Lower lobe of right lung (tissue), 2 donors: ENCODE data around the gene ZFAND2B. TPM values are rescaled to one million over a fixed set of nuclear protein-coding genes. Genes with fewer than 3 reads are reported as not detected.
A peak's percentile ranks its signal among the peaks of the same experiment; 100 is the strongest.

Experiments
- ATAC-seq, 2 donors: fragments of 200-7000 bp; cut with Tn5 transposase; one replicate each; pipeline ENCODE4 v1.9.1; 2020 to 2022; ENCODE audit warnings: mild to moderate bottlenecking in 2 of 2, moderate library complexity in 2 of 2
- DNase-seq: peaks from one replicate; pipeline ENCODE4 v3.0.0-alpha.2; 2020
- H3K27ac ChIP-seq: fragments of 200-600 bp; one replicate; pipeline ENCODE4 v1.8.0; 2022
- H3K27me3 ChIP-seq: fragments of 200-600 bp; one replicate; pipeline ENCODE4 v1.8.0; 2022; ENCODE audit warnings: low read depth
- H3K36me3 ChIP-seq: fragments of 200-600 bp; one replicate; pipeline ENCODE4 v1.8.0; 2022; ENCODE audit warnings: mild to moderate bottlenecking
- H3K4me1 ChIP-seq: fragments of 200-600 bp; one replicate; pipeline ENCODE4 v1.8.0; 2022
- H3K4me3 ChIP-seq: fragments of 200-600 bp; one replicate; pipeline ENCODE4 v1.8.0; 2022; ENCODE audit warnings: mild to moderate bottlenecking
- H3K9me3 ChIP-seq: fragments of 200-600 bp; one replicate; pipeline ENCODE4 v1.8.0; 2022
- CTCF ChIP-seq: fragments of 200-600 bp; IDR thresholded peaks from one replicate; pipeline ENCODE4 v1.8.0; 2022; ENCODE audit warnings: antibody characterized with exemption, mild to moderate bottlenecking
- intact Hi-C: fragments of 100-400 bp; cut with DNase I; formaldehyde crosslinking; loops from one replicate; pipeline ENCODE4 v1.11.0; 2022
- total RNA-seq: library from RNA; stranded (reverse); fragmentation: NEBNext Ultra II Directional; extraction: Animal tissue kit (Norgen Biotek cat#: 25700); gene quantifications from one replicate; pipeline ENCODE4 v1.2.1, GENCODE V29; 2021
- donor health status: DM: no; HTN: yes; CAD: no; lungs with severe emphysema.

The ZFAND2B gene
- total RNA-seq, 1 donor from 2014 or later = 32.6 TPM

GRCh38 chr2:219180961-219181360, 25.6 kb upstream of the ZFAND2B start:
- no peaks in the 10 kb centered on the region for H3K27me3 ChIP-seq
- no peak for TF ChIP-seq CTCF
- intact Hi-C loops = no loop called here
- peaks cover 63% of the 10 kb centered on the region for H3K36me3 ChIP-seq
- no peak overlapping the region for H3K4me3 ChIP-seq
- ATAC-seq (no peak), DNase-seq (no peak)
- H3K9me3 ChIP-seq = no peaks in the 10 kb centered on the region
- H3K27ac ChIP-seq = no peak overlapping the region
- peaks cover 17% of the 10 kb centered on the region for H3K4me1 ChIP-seq

- no peak for ATAC-seq
- TF ChIP-seq CTCF = no peak
- no peaks in the 10 kb centered on the region for H3K9me3 ChIP-seq
- intact Hi-C loops = no loop called here
- DNase-seq = no peak
- peaks cover 65% of the 10 kb centered on the region for H3K36me3 ChIP-seq
- H3K4me3 ChIP-seq = no peak overlapping the region
- H3K27ac ChIP-seq = no peak overlapping the region
- H3K4me1 ChIP-seq = peaks cover 13% of the 10 kb centered on the region
- H3K27me3 ChIP-seq = no peaks in the 10 kb centered on the region
Measured at GRCh38 chr2:219181531-219181930, 25.1 kb upstream of the ZFAND2B start.

GRCh38 chr2:219182331-219183150, 24.0 kb upstream of the ZFAND2B start:
- no peaks in the 10 kb centered on the region for H3K9me3 ChIP-seq
- DNase-seq (peak; percentile 57), ATAC-seq (no peak)
- H3K4me3 ChIP-seq = no peak overlapping the region
- no peak for TF ChIP-seq CTCF
- H3K4me1 ChIP-seq = peaks cover 13% of the 10 kb centered on the region
- H3K27ac ChIP-seq = no peak overlapping the region
- intact Hi-C loops = no loop called here
- no peaks in the 10 kb centered on the region for H3K27me3 ChIP-seq
- H3K36me3 ChIP-seq = peaks cover 65% of the 10 kb centered on the region

- H3K36me3 ChIP-seq = peaks cover 65% of the 10 kb centered on the region
- no peak for TF ChIP-seq CTCF
- peaks cover 13% of the 10 kb centered on the region for H3K4me1 ChIP-seq
- no peak for DNase-seq
- no peak overlapping the region for H3K27ac ChIP-seq
- ATAC-seq = no peak
- intact Hi-C loops = no loop called here
- no peaks in the 10 kb centered on the region for H3K27me3 ChIP-seq
- H3K9me3 ChIP-seq = no peaks in the 10 kb centered on the region
- H3K4me3 ChIP-seq = no peak overlapping the region
Measured at GRCh38 chr2:219183151-219183772, 23.3 kb upstream of the ZFAND2B start.

GRCh38 chr2:219184121-219184520, 22.5 kb upstream of the ZFAND2B start:
- Histone ChIP-seq H3K4me3 (no peak overlapping the region), H3K27ac (no peak overlapping the region), H3K9me3 (no peaks in the 10 kb centered on the region), H3K4me1 (peaks cover 7% of the 10 kb centered on the region), H3K36me3 (peaks cover 65% of the 10 kb centered on the region), H3K27me3 (no peaks in the 10 kb centered on the region)
- TF ChIP-seq CTCF = no peak
- ATAC-seq (no peak), DNase-seq (no peak)
- intact Hi-C loops = no loop called here
